Memory B cell (primary cell): ENCODE data around the gene HERC5.

Source experiments
- ATAC-seq: fragments of 150-1000 bp; cut with Tn5 transposase; 2 replicates; pipeline ENCODE4 v1.10.0; 2021; ENCODE audit warnings: low read depth, mild to moderate bottlenecking, moderate library complexity
- DNase-seq, 2 donors: peaks; one replicate each; pipeline ENCODE4 v3.0.0; 2022; ENCODE audit warnings: low spot score in 2 of 2
- H3K27ac Mint-ChIP-seq: one replicate; pipeline ENCODE4 v1.8.0; 2022; ENCODE audit warnings: mild to moderate bottlenecking, moderate library complexity, mixed read lengths
- H3K27me3 Mint-ChIP-seq: one replicate; pipeline ENCODE4 v1.8.0; 2022; ENCODE audit warnings: mixed read lengths
- H3K36me3 Mint-ChIP-seq: one replicate; pipeline ENCODE4 v1.8.0; 2022; ENCODE audit warnings: mild to moderate bottlenecking, mixed read lengths
- H3K4me1 Mint-ChIP-seq: one replicate; pipeline ENCODE4 v1.8.0; 2022; ENCODE audit warnings: mixed read lengths
- H3K4me3 Mint-ChIP-seq: one replicate; pipeline ENCODE4 v1.8.0; 2022; ENCODE audit warnings: mild to moderate bottlenecking, moderate library complexity, mixed read lengths
- H3K9me3 Mint-ChIP-seq: one replicate; pipeline ENCODE4 v1.8.0; 2022; ENCODE audit warnings: mixed read lengths

Gene HERC5

DNA sequence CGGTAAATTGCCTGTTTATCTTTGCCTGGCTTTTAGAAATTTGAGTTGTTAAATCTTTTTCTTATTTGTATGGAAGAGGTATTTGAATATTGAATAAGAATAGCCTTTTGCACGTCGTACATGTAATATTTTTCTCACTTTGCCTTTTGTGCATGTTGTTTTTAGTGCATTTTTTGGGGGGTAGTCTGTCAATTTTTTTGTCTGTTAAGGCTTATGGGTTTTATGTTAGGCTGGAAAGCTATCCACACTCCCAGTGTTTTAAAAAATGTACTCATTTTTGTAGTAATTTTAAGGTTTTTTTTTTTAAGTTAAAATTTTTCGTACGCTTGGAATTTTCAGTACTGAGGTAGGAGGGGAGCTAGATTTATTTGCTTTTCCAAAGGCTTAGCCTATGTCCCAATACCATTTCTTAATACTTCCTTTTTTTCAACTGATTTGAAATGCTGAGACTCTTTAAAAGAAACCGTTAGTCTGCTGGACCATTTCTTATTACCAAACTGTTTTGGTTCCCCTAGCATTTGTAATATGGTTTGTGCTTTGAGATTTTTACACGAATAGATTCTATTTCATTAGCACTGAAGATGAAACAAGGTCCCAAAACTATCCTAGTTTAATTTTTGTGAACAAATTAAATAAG lies 1.3 kb downstream of the HERC5 start:
- H3K9me3 Mint-ChIP-seq, result peaks cover 1% of the 10 kb centered on the region
- peaks cover 9% of the 10 kb centered on the region for H3K4me1 Mint-ChIP-seq
- H3K27ac Mint-ChIP-seq, result peak overlapping the region; percentile 95
- no peak for DNase-seq
- H3K36me3 Mint-ChIP-seq, result peaks cover 4% of the 10 kb centered on the region
- H3K27me3 Mint-ChIP-seq, result no peaks in the 10 kb centered on the region
- peak overlapping the region; percentile 99 for H3K4me3 Mint-ChIP-seq
- ATAC-seq, result no peak

DNA sequence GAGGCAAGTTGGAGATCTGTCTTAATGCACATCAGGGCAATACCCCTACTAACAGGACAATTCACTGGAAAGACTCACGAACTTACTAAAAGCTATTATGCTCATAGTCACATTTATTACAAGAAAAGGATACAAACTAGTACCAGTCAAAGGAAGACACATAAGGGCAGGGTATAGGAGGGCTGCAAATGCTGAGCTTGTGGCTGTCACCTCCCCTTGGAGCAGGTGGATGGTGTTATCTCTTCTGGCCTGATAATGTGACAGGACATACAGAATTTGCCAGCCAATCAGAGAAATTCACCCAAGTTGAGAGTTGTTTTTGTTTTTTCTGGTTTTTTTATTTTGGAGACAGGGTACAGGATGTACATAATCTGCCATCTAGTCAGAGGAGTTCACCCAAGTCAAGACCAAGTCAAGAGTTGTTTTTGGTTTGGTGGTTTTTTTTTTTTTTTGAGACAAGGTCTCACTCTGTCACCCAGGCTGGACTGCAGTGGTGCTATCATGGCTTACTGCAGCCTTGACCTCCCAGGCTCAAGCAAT lies 8.8 kb downstream of the HERC5 start:
- H3K4me3 Mint-ChIP-seq, result no peak overlapping the region
- H3K27ac Mint-ChIP-seq, result peak overlapping the region; percentile 4
- H3K27me3 Mint-ChIP-seq, result no peaks in the 10 kb centered on the region
- peaks cover 2% of the 10 kb centered on the region for H3K4me1 Mint-ChIP-seq
- peaks cover 33% of the 10 kb centered on the region for H3K36me3 Mint-ChIP-seq
- DNase-seq, result no peak
- peaks cover 2% of the 10 kb centered on the region for H3K9me3 Mint-ChIP-seq
- ATAC-seq, result no peak

DNA sequence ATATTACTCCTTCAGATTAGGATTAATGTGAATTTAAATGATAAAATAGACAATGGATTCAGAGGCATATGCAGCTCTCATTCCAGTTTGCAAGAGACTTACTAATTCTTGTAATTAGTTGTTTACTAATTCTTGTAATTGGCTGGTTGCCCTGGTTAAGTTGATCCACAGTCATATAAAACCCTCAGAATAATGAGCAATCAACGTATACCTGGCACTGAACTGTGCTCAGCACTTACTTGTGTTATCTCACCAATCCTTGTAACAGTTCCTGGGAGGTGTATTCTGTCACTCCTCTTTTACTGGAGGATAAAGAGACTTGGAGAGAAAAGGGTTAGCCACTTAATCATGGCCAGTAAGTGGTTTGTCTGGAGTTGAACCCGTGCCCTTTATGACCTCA lies 10.5 kb downstream of the HERC5 start:
- peaks cover under 1% of the 10 kb centered on the region for H3K4me1 Mint-ChIP-seq
- H3K36me3 Mint-ChIP-seq, result peaks cover 41% of the 10 kb centered on the region

DNA sequence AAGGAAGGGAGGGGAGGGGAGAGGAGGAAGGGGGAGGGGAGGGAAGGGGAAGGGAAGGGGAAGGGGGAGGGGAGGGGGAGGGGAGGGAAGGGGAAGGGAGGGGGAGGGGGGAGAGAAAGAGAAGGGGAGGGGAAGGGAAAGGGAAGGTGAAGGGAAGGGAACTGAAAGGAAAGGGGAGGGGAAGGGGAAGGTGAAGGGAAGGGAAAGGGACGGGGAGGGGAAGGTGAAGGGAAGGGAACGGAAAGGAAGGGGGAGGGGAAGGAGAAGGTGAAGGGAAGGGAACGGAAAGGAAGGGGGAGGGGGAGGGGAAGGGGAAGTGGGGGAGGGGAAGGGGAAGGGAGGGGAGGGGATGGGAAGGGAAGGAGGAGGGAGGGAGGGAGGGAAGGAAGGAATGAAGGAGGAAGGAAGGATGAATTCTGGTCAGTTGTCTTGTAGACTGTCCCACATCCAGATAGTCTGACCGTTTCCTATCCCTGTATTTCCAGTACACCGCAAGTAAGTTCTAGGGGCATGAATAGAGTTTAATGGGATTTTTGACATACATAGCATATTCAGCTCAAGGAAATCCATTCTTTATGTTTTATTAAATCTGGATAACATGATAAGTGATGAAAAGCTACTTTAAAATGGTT lies 20.4 kb downstream of the HERC5 start:
- Mint-ChIP-seq H3K36me3 (peaks cover 32% of the 10 kb centered on the region), H3K27ac (no peak overlapping the region), H3K4me1 (peaks cover 2% of the 10 kb centered on the region), H3K4me3 (no peak overlapping the region), H3K27me3 (no peaks in the 10 kb centered on the region), H3K9me3 (no peaks in the 10 kb centered on the region)
- ATAC-seq, result no peak
- DNase-seq, result no peak

More for the DNA sequence above, 10.5 kb downstream of the HERC5 start:
- Mint-ChIP-seq H3K4me3 (no peak overlapping the region), H3K9me3 (peaks cover 2% of the 10 kb centered on the region), H3K27me3 (no peaks in the 10 kb centered on the region), H3K27ac (no peak overlapping the region)
- ATAC-seq, result no peak
- no peak for DNase-seq

DNA sequence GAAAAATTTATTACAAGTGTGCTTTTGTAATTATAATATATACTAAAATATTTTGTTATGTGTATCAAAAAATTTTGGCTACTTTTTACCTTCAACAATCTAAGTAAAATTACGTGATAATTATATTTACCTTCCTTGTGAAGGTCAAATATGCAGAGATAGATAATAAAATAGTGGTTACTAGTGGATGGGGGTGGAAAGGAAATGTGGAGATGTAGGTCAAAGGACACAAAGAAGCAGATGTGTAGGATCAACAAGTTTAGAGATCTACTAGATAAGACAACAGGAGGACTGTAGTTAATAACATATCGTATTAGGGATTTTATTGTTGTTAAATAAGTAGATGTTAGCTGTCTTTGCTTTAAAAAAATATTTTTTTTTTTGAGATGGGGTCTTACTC lies 21.3 kb downstream of the HERC5 start:
- H3K4me1 Mint-ChIP-seq, result peaks cover 2% of the 10 kb centered on the region
- H3K9me3 Mint-ChIP-seq, result no peaks in the 10 kb centered on the region
- DNase-seq (no peak), ATAC-seq (no peak)
- H3K4me3 Mint-ChIP-seq, result no peak overlapping the region
- H3K27me3 Mint-ChIP-seq, result no peaks in the 10 kb centered on the region
- peaks cover 28% of the 10 kb centered on the region for H3K36me3 Mint-ChIP-seq
- H3K27ac Mint-ChIP-seq, result no peak overlapping the region

DNA sequence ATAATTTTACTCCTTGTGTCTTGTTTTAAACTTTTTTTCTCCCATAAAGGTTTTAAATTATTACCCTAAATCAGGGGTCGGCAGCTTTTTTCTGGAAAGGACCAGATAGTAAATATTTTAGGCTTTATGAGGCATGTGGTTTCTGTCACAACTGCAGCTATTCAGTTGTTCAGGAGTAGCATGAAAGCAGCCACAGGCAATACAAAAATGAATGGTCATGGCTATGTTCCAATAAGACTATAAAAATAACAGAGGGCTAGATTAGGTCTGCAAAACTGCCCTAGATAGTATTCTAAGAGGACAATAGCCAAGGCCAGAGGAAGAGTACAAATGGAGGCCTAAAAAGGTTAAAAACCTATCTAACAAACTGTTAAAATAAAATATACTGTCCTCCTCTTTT lies 24.6 kb downstream of the HERC5 start:
- H3K27ac Mint-ChIP-seq, result no peak overlapping the region
- H3K4me1 Mint-ChIP-seq, result peaks cover 2% of the 10 kb centered on the region
- no peaks in the 10 kb centered on the region for H3K9me3 Mint-ChIP-seq
- no peaks in the 10 kb centered on the region for H3K27me3 Mint-ChIP-seq
- peaks cover 19% of the 10 kb centered on the region for H3K36me3 Mint-ChIP-seq
- no peak overlapping the region for H3K4me3 Mint-ChIP-seq
- ATAC-seq (no peak), DNase-seq (no peak)

DNA sequence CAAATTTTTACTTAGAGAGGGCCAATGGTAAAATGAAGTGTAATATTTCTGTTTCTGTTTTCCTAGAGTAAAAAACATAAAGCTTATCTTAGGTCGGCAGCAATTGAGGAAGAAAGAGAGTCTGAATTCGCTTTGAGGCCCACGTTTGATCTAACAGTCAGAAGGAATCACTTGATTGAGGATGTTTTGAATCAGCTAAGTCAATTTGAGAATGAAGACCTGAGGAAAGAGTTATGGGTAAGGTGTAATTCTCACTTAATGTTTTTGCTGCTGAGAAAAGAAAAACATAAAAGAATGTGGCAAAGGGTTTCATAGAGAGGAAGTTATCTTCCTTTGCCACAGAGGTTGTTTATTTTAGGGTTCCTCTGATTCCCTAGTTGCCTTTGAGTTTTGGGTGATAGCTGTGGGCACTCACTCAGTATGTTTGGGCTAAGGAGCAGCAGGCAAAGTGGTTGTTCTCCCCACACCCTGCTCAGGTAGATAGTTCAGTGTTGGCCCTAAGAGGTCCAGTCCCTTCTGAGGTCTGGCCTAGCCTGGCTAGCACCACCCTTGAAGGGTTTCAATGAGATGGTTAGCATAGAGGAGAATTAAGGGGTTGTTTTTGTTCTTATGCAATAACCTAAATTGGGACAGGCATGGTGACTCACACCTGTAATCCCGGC lies 32.3 kb downstream of the HERC5 start:
- ATAC-seq (no peak), DNase-seq (no peak)
- no peak overlapping the region for H3K4me3 Mint-ChIP-seq
- H3K4me1 Mint-ChIP-seq, result no peaks in the 10 kb centered on the region
- H3K27me3 Mint-ChIP-seq, result no peaks in the 10 kb centered on the region
- H3K27ac Mint-ChIP-seq, result no peak overlapping the region
- H3K9me3 Mint-ChIP-seq, result no peaks in the 10 kb centered on the region
- peaks cover 32% of the 10 kb centered on the region for H3K36me3 Mint-ChIP-seq

DNA sequence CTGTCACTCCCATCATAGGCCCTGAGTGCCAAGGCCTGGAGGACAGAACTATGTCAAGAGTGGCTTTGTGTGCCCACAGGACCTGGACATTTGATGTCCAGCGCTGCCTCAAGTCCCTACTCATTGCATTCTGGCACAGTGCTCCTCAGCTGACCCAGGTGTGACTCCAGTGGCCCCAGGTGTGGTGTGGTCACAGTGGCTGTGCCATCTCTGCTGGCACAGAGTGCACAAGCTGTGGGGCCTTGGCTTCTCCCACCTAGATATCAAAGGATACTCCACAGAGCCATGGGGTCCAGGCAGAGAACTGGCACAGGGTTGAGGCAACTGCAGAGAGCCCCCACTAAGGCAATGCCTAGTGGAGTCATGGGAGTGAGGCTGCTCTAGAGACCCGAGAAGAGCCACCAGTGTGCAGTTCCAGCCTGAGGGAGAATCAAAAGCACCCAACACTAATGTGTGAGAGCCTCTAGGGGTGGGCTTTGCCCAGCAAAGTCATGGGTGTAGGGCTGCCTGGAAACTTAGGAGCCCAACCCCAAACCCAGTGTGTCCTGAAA lies 41.0 kb downstream of the HERC5 start:
- DNase-seq, result no peak
- Mint-ChIP-seq H3K36me3 (peaks cover 29% of the 10 kb centered on the region), H3K4me1 (no peaks in the 10 kb centered on the region), H3K27me3 (no peaks in the 10 kb centered on the region), H3K9me3 (no peaks in the 10 kb centered on the region), H3K27ac (no peak overlapping the region), H3K4me3 (no peak overlapping the region)
- ATAC-seq, result no peak

DNA sequence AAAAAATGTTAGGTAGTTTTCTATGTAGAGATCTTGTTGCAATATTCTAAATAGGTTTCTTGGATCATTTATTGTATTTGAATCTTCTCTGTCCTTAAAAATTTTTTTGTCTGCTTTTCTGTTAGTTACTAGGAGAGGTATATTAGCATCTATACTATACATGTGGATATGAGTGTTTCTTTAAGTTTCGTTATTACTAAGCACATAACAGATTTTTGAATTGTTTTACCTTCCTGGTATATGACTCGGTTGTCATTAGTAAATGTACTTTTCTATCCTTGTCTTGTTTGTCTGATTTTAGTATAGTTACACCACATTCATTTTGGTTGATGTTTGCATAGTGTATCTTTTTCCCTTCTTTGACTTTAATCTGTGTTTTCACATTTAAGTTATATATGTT lies 46.4 kb downstream of the HERC5 start:
- ATAC-seq, result no peak
- Mint-ChIP-seq H3K4me1 (no peaks in the 10 kb centered on the region), H3K27ac (no peak overlapping the region), H3K9me3 (no peaks in the 10 kb centered on the region), H3K27me3 (no peaks in the 10 kb centered on the region), H3K4me3 (no peak overlapping the region), H3K36me3 (peaks cover 20% of the 10 kb centered on the region)
- DNase-seq, result no peak

DNA sequence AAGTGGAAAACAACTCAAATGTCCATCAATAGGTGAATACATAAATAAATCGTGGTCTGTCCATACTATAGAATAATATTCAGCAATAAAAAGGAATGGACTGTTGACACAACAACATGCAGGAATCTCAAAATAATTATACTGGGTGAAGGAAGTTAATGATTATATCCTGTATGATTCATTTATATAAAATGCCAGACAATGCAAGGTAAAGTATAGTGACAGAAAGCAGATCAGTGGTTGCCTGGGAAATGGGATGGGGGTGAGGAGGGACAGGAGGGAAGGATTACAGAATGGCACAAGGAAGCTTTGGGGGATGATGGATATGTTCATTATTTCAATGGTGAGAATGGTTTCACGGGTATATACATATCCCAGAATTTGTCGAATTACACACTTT lies 54.3 kb downstream of the HERC5 start:
- Mint-ChIP-seq H3K27ac (no peak overlapping the region), H3K4me3 (no peak overlapping the region)

DNA sequence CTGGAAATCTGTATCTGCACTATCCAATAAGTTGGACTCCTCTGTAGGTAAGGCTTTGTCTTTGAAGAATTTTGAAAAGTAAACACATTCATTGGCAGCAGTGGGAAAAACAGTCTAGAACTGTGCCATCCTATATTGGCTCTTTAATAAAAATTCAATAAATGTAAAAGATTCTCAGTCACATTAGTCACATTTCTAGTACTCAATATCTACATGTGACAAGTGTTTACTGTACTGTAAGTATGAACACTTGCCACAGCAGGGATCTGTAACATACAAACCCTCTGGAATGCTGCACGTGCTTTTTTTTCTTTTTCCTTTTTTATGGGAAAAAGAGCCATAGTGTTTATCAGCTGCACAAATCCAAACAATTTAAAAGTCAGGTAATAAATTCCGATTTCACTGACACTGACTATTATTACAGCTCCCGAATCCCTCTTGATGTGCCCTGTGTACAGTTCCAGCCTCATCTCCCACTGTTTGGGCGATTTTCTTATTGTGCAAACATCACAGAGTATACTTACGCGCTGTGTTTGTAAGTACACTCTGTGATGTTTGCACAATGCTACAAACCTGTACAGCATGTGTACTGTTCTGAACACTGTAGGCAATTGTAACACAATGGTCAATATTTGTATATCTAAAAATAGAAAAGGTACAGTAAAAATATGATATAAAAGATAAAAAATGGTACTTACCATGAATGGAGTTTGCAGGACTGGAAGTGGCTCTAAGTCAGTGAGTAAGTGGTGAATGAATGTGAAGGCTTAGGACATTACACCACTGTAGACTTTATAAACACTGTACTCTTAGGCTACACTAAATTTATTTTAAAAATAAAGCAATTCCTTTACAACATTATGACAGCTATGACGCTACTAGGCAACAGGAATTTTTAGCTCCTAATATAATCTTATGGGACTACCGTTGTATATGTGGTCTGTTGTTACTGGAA lies 57.9 kb downstream of the HERC5 start:
- DNase-seq, result no peak
- no peak for ATAC-seq
- no peaks in the 10 kb centered on the region for H3K27me3 Mint-ChIP-seq
- H3K4me1 Mint-ChIP-seq, result no peaks in the 10 kb centered on the region
- no peak overlapping the region for H3K27ac Mint-ChIP-seq
- no peaks in the 10 kb centered on the region for H3K9me3 Mint-ChIP-seq
- no peaks in the 10 kb centered on the region for H3K36me3 Mint-ChIP-seq
- H3K4me3 Mint-ChIP-seq, result no peak overlapping the region

More for the DNA sequence above, 54.3 kb downstream of the HERC5 start:
- ATAC-seq (no peak), DNase-seq (no peak)
- Mint-ChIP-seq H3K9me3 (no peaks in the 10 kb centered on the region), H3K27me3 (no peaks in the 10 kb centered on the region), H3K4me1 (no peaks in the 10 kb centered on the region), H3K36me3 (peaks cover 1% of the 10 kb centered on the region)

DNA sequence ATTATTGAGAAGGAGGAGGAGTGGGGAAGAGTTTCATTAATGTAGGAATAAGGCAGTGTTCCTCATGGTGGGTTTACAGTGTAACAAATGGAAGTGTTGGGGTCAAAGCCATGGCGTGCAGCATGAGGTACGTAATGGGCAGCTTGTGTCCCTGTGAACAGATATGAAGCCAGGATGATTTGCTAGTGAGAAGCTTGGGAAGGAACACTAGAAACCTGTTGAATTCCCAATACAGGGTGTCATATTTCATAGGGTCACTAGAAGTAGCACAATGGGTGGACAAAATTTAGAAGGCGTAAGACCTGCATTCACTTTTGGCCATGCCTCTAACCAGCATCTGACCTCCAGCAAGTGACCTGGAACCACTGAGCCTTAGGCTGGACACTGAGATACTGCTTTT lies 59.8 kb downstream of the HERC5 start:
- Mint-ChIP-seq H3K36me3 (peaks cover 2% of the 10 kb centered on the region), H3K9me3 (no peaks in the 10 kb centered on the region), H3K4me3 (no peak overlapping the region), H3K4me1 (peaks cover 4% of the 10 kb centered on the region), H3K27ac (no peak overlapping the region), H3K27me3 (no peaks in the 10 kb centered on the region)
- ATAC-seq (no peak), DNase-seq (no peak)

DNA sequence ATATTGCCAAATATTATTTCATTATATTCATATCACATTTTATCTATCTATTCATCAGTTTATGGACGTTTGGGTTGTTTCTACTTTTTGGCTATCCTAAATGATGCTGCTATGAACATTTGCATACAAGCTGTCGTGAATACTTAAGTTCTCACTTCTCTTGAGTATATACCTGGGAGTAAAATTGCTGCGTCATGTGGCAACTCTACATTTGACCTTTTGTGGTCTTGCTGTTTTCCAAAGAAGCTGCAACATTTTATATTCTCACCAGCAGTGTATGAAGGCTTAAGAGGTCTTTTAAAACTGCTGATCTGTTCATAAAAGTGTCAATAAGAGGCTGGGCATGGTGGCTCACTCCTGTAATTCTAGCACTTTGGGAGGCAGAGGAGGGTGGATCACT lies 60.9 kb downstream of the HERC5 start:
- Mint-ChIP-seq H3K4me1 (peaks cover 9% of the 10 kb centered on the region), H3K4me3 (no peak overlapping the region), H3K9me3 (no peaks in the 10 kb centered on the region), H3K36me3 (peaks cover 2% of the 10 kb centered on the region), H3K27ac (no peak overlapping the region), H3K27me3 (no peaks in the 10 kb centered on the region)
- DNase-seq (no peak), ATAC-seq (no peak)
